Neural cell (in vitro differentiated cells): ENCODE data around the gene PEX13. TPM values are rescaled to one million over a fixed set of nuclear protein-coding genes. Genes with fewer than 3 reads are reported as not detected.
"Not testable (repeated sequence)": the region's sequence is repeated elsewhere in the genome, so short reads cannot be mapped to it uniquely, and the experiment has no call there.

ENCODE experiments used
- H2AFZ ChIP-seq: fragments of 200-600, 300-800 bp; sonication (generic), shearing (Covaris generic); 2 replicates; pipeline ENCODE4 v1.6.0; 2014; ENCODE audit warnings: low read depth, mild to moderate bottlenecking, antibody characterized with exemption, low read length, moderate library complexity
- H3F3A ChIP-seq: fragments of 200-600 bp; shearing (Covaris generic); 2 replicates; pipeline ENCODE4 v1.6.1; 2016; ENCODE audit warnings: mild to moderate bottlenecking, moderate library complexity, mixed read lengths, antibody characterized with exemption, low read length; ENCODE audit not compliant: insufficient read depth, poor library complexity, severe bottlenecking
- H3K27ac ChIP-seq: fragments of 200-600, 300-800 bp; sonication (generic), shearing (Covaris generic); 2 replicates; pipeline ENCODE4 v1.5.1; 2014; ENCODE audit warnings: mild to moderate bottlenecking, low read length, moderate library complexity
- H3K27me3 ChIP-seq: fragments of 300-800, 200-600 bp; sonication (generic), shearing (Covaris generic); 2 replicates; pipeline ENCODE4 v1.6.0; 2014; ENCODE audit warnings: mild to moderate bottlenecking, low read depth, low read length, moderate library complexity; ENCODE audit not compliant: insufficient read depth
- H3K36me3 ChIP-seq: fragments of 300-800, 200-600 bp; sonication (generic), shearing (Covaris generic); 2 replicates; pipeline ENCODE4 v1.5.1; 2014; ENCODE audit warnings: mild to moderate bottlenecking, antibody characterized with exemption, low read length, moderate library complexity; ENCODE audit not compliant: insufficient read depth
- H3K4me2 ChIP-seq: fragments of 300-800, 200-600 bp; sonication (generic), shearing (Covaris generic); 2 replicates; pipeline ENCODE4 v1.6.0; 2014; ENCODE audit warnings: mild to moderate bottlenecking, low read length
- H3K4me3 ChIP-seq: fragments of 300-800, 200-600 bp; sonication (generic), shearing (Covaris generic); 2 replicates; pipeline ENCODE4 v1.5.1; 2014; ENCODE audit warnings: mild to moderate bottlenecking, low read length, moderate library complexity
- H3K79me2 ChIP-seq: fragments of 200-600 bp; shearing (Covaris generic); replicated peaks from 2 replicates; pipeline ENCODE4 v1.6.0; 2014; ENCODE audit warnings: mild to moderate bottlenecking, low read length, moderate library complexity; ENCODE audit not compliant: insufficient read depth
- H3K9ac ChIP-seq: fragments of 300-800, 200-600 bp; sonication (generic), shearing (Covaris generic); 2 replicates; pipeline ENCODE4 v1.6.1; 2016; ENCODE audit warnings: mild to moderate bottlenecking, low read length, mixed read lengths
- H3K9me2 ChIP-seq: fragments of 200-600 bp; shearing (Covaris generic); 2 replicates; pipeline ENCODE4 v1.6.1; 2016; ENCODE audit warnings: mild to moderate bottlenecking, low read length, mixed read lengths; ENCODE audit not compliant: insufficient read depth
- H3K9me3 ChIP-seq: fragments of 200-600, 300-800 bp; sonication (generic), shearing (Covaris generic); 2 replicates; pipeline ENCODE4 v1.6.1; 2016; ENCODE audit warnings: mild to moderate bottlenecking, mixed run types, low read length, moderate library complexity, mixed read lengths
- H4K20me1 ChIP-seq: fragments of 200-600 bp; shearing (Covaris generic); 2 replicates; pipeline ENCODE4 v1.6.1; 2016; ENCODE audit warnings: mild to moderate bottlenecking, mixed run types; ENCODE audit not compliant: insufficient read depth
- CTCF ChIP-seq: fragments of 450-650 bp; IDR thresholded peaks from 2 replicates; pipeline ENCODE4 v1.5.1; 2014; ENCODE audit warnings: antibody characterized with exemption, mild to moderate bottlenecking, moderate library complexity; ENCODE audit not compliant: poor library complexity, severe bottlenecking
- EP300 ChIP-seq: fragments of 450-650 bp; conservative IDR thresholded peaks from 2 replicates; pipeline ENCODE4 v1.6.1; 2014; ENCODE audit warnings: antibody characterized with exemption, mild to moderate bottlenecking, moderate library complexity; ENCODE audit not compliant: poor library complexity, severe bottlenecking
- EZH2 ChIP-seq: fragments of 200-600, 300-800 bp; shearing (Covaris generic), sonication (generic); IDR thresholded peaks from 2 replicates; pipeline ENCODE4 v1.6.1; 2014; ENCODE audit warnings: antibody characterized with exemption, low read length, borderline replicate concordance, mild to moderate bottlenecking; ENCODE audit not compliant: insufficient read depth, poor library complexity, severe bottlenecking
- MXI1 ChIP-seq: fragments of 450-650 bp; conservative IDR thresholded peaks from 2 replicates; pipeline ENCODE4 v1.6.1; 2014; ENCODE audit warnings: antibody characterized with exemption, mild to moderate bottlenecking; ENCODE audit not compliant: poor library complexity, severe bottlenecking
- POLR2AphosphoS5 ChIP-seq: IDR thresholded peaks from 2 replicates; pipeline ENCODE4 v1.6.1; 2012
- RAD21 ChIP-seq: fragments of 450-650 bp; conservative IDR thresholded peaks from 2 replicates; pipeline ENCODE4 v1.6.1; 2014; ENCODE audit warnings: antibody characterized with exemption, mild to moderate bottlenecking, moderate library complexity
- REST ChIP-seq: IDR thresholded peaks from 2 replicates; pipeline ENCODE4 v1.6.1; 2012; ENCODE audit warnings: borderline replicate concordance
- SMC3 ChIP-seq: fragments of 450-650 bp; conservative IDR thresholded peaks from 2 replicates; pipeline ENCODE4 v1.6.1; 2014; ENCODE audit warnings: antibody characterized with exemption, mild to moderate bottlenecking, moderate library complexity; ENCODE audit not compliant: poor library complexity
- TAF1 ChIP-seq: IDR thresholded peaks from 2 replicates; pipeline ENCODE4 v1.6.1; 2012; ENCODE audit warnings: low read depth
- polyA plus RNA-seq: library from polyadenylated mRNA; depleted of rRNA; stranded (reverse); fragments of >200 nt; gene quantifications from 2 replicates; pipeline ENCODE4 v1.2.3, GENCODE V29; 2014

The PEX13 gene
- polyA plus RNA-seq, 1 donor from 2014 or later: 95.6 TPM

- Histone ChIP-seq H4K20me1 (no peaks in the 10 kb centered on the region), H3K4me2 (no peak overlapping the region), H3K9me3 (no peaks in the 10 kb centered on the region), H3K27ac (no peak overlapping the region), H3K36me3 (no peaks in the 10 kb centered on the region), H3F3A (no peaks in the 10 kb centered on the region), H3K79me2 (no peaks in the 10 kb centered on the region), H3K4me3 (no peak overlapping the region), H2AFZ (no peak overlapping the region), H3K9ac (no peak overlapping the region), H3K9me2 (no peaks in the 10 kb centered on the region), H3K27me3 (no peaks in the 10 kb centered on the region)
- TF ChIP-seq TAF1 (no peak), EP300 (no peak), RAD21 (no peak), CTCF (no peak), MXI1 (no peak), POLR2AphosphoS5 (no peak), REST (no peak), SMC3 (no peak), EZH2 (no peak)
Observed at GRCh38 chr2:60984720-60985119, 32.8 kb upstream of the PEX13 start.

- no peaks in the 10 kb centered on the region for H3K9me2 ChIP-seq
- H3K27me3 ChIP-seq: no peaks in the 10 kb centered on the region
- H3F3A ChIP-seq: no peaks in the 10 kb centered on the region
- no peaks in the 10 kb centered on the region for H3K79me2 ChIP-seq
- H3K9me3 ChIP-seq: no peaks in the 10 kb centered on the region
- no peak for TF ChIP-seq TAF1
- no peak for TF ChIP-seq EZH2
- TF ChIP-seq MXI1: no peak
- no peak for TF ChIP-seq POLR2AphosphoS5
- H4K20me1 ChIP-seq: no peaks in the 10 kb centered on the region
- no peaks in the 10 kb centered on the region for H3K36me3 ChIP-seq
- H3K27ac ChIP-seq: no peak overlapping the region
- no peak overlapping the region for H2AFZ ChIP-seq
- no peak overlapping the region for H3K4me2 ChIP-seq
- no peak overlapping the region for H3K4me3 ChIP-seq
- no peak overlapping the region for H3K9ac ChIP-seq
Observed at GRCh38 chr2:60987041-60987440, 30.5 kb upstream of the PEX13 start.

- not testable (repeated sequence) for H3K4me2 ChIP-seq, H3K9me3 ChIP-seq, H4K20me1 ChIP-seq, H3K9ac ChIP-seq, H3K36me3 ChIP-seq, H3K9me2 ChIP-seq, H3K27ac ChIP-seq, H3K4me3 ChIP-seq, H3F3A ChIP-seq, H2AFZ ChIP-seq, H3K27me3 ChIP-seq, H3K79me2 ChIP-seq
Observed at GRCh38 chr2:60987656-60988055, 29.9 kb upstream of the PEX13 start.
